IPS-NIHi7 (cell line): ENCODE measurements around the gene MAGED1.

Experiments
- DNase-seq: peaks from one replicate; pipeline ENCODE4 v3.0.0; 2012; ENCODE audit warnings: mixed read lengths; ENCODE audit errors: extremely low spot score

MAGED1 gene, protein sequence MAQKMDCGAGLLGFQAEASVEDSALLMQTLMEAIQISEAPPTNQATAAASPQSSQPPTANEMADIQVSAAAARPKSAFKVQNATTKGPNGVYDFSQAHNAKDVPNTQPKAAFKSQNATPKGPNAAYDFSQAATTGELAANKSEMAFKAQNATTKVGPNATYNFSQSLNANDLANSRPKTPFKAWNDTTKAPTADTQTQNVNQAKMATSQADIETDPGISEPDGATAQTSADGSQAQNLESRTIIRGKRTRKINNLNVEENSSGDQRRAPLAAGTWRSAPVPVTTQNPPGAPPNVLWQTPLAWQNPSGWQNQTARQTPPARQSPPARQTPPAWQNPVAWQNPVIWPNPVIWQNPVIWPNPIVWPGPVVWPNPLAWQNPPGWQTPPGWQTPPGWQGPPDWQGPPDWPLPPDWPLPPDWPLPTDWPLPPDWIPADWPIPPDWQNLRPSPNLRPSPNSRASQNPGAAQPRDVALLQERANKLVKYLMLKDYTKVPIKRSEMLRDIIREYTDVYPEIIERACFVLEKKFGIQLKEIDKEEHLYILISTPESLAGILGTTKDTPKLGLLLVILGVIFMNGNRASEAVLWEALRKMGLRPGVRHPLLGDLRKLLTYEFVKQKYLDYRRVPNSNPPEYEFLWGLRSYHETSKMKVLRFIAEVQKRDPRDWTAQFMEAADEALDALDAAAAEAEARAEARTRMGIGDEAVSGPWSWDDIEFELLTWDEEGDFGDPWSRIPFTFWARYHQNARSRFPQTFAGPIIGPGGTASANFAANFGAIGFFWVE

GRCh38 chrX:51892921-51893745 is at the start of gene MAGED1:
MAGED1 (plus strand) TSS chrX:51893623; CDS start chrX:51894305, 682 bp downstream.
- DNase-seq = peak; percentile 90

DNA sequence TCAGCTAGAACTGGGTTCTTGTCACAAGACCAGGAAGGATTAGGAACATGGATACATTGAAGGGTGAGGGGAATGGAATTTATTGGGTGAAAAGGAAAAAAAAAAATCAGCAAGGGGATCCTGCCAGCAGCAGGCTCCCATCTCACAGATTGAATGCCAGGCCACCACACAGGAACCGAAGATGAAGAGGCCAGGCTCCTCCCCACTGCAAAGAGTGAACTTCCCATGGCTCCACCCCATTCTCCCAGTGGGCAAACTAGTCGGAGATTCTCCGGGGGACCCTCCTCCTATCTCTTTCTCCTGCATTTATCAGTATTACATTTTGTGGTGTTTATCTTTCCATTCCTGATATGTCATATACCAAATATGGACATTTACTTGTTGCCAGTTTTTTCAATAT is 46.0 kb upstream of the MAGED1 start:
- no peak for DNase-seq

GRCh38 chrX:51851507-51852085 is 41.8 kb upstream of the MAGED1 start:
- no peak for DNase-seq

DNA sequence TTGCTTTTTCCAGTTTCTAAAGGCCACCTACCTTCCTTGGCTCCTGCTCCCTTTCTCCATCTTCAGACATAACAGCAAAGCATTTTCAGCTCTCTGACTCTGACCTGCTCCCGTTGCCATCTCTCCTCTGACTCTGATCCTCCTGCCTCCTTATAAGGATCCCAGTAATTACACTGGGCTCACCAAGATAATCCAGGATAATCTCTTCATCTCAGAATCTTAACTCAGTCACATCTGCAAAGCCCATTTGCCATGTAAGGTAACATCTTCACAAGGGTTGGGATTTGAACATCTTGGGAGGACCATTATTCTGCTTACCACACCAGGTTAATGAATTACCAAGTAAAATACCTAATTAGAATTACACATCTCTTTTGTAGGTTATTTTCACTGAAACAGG is 41.3 kb upstream of the MAGED1 start:
- no peak for DNase-seq

GRCh38 chrX:51852621-51853020 is 40.8 kb upstream of the MAGED1 start:
- DNase-seq = no peak

GRCh38 chrX:51853251-51853650 is 40.2 kb upstream of the MAGED1 start:
- DNase-seq = peak; percentile 18

DNA sequence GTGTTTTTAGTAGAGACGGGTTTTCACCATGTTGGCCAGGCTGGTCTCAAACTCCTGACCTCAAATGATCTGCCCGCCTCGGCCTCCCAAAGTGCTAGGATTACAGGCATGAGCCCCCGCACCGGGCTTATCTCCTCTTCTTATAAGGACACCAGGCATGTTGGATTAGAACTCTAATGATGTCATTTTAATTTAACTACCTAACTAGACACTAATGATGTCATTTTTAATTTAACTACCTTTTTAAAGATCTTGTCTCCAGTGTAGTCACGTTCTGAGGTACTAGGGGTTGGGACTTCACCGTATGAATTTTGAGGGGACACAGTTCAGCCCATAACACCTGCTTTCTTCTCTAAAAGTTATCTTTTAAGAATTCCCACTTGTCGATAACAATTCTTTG is 37.7 kb upstream of the MAGED1 start:
- DNase-seq = no peak

- no peak for DNase-seq
Measured at GRCh38 chrX:51857159-51857733, 36.2 kb upstream of the MAGED1 start.

- peak; percentile 75 for DNase-seq
Measured at GRCh38 chrX:51860679-51861078, 32.7 kb upstream of the MAGED1 start.

DNA sequence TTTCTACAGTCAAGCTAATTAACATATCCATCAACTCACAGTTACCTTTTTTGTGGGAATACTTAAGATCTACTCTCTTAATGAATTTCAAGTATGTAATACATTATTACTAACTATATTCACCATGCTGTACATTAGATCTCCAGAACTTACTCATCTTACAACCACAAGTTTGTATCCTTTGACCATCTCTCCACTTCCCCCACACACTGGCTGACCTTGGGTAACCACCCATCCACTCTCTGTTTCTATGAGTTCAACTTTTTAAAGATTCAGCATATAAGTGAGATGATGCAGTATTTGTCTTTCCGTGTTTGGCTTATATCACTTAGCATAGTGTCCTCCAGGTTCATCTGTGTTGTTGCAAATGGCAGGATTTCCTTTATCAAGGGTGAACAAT is 30.5 kb upstream of the MAGED1 start:
- no peak for DNase-seq

DNA sequence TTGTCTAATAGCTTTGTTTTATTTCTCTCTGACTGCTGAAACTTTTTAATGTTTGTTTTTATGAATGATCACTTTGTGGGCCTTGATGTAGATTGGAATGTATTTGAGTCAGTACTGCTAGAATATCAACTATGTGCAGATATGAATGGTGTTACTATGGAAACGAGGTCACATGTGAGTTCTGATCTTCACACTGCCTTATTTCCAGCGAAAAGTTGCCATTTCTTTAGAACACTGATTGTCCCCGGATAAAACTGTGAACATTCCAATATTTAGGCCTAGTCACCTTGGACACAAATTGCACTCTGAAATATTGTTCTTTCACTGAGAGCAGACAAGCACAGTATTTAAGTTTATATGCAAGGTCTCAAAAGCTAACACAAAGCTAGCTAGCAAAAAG is 27.2 kb upstream of the MAGED1 start:
- DNase-seq = no peak

DNA sequence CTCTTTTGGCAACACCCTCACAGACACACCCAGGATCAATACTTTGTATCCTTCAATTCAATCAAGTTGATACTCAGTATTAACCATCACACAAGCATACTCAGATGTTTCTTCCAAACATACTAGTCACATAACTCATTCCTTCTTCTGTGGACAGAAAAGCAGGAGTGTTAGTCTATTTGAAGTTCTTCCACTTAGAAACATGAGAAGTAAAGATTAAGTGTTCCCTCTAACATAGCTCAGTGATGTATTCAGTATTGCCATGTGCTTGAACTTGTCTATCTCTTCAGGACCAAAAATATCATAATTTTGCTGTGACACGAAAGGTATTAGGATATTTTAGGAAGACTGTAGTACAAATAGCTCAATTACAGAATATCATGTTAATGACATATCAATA is 25.8 kb upstream of the MAGED1 start:
- DNase-seq = no peak

DNA sequence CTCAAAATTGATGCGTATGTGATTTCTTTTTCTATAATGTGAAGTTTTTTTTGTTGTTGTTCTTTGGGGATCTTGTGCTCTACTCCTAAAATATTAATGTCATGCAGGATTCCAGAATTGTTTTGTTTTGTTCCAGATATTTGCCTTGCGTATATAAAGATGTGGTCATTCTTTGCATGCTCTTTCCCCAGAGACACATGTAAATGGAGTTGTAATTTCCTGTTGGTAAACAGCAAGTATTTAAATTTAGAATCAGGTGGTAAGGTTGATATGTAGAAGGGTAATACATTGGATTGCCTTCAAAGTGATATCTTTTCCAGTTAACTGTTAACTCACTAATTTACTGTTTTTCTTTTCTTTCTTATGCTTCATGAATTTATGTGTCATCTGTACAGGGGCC is 23.1 kb upstream of the MAGED1 start:
- no peak for DNase-seq

DNA sequence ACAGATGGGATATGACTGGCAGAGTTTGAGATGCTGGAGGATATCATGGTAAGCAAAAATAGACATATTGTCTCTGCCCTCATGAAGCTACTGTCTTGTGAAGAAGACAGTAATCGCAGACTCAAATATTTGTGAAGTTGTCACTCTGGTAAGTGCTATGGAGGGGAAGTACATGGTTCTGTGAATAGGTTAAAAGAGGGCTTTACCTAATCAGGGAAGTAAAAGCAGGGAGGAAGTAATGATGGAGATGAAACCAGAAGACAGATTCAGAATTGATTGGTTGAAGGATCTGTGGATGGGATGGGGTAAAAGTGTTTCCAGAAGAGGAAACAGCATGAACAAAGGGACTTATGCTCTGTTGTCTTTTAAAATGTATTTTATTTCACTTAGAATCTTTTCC is 19.3 kb upstream of the MAGED1 start:
- DNase-seq = no peak

GRCh38 chrX:51876441-51876840 is 17.0 kb upstream of the MAGED1 start:
- no peak for DNase-seq

DNA sequence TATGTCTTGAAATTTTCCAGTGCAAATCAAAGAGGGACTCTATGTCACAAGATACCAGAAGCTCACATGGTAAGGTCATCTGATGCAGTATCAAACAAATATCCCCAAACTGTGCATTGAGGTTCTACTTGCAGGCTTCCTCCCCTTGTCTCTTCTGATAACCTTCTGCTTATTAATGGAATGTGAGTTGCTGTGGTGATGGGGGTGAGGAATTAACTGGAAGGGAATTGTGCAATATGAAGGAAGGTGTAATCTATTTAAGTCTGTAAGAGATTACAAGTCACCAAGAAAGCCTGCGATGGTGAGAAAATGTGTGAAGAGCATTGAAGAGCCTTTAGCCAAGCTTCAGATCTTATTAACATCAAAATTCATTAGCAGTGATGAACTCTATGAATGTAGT is 15.4 kb upstream of the MAGED1 start:
- DNase-seq = no peak

DNA sequence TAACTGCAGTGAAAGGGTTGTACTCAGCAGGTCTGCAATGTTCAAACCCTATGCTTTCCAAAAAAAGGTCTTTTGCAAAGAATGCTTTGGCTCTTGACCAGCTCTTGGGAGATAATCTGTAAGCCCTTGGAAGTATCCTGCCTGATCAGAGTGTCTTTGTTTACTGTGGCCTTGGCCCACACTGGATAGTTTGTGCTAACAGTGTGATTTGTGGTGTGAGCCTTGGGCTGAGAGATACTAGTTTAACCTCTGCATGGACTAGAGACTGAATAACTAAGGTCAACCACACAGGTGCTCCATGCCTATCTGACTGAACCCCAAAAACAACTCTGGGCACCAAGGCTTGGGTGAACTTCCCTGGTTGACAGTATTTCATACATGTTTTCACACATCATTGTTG is 3.6 kb upstream of the MAGED1 start:
- no peak for DNase-seq

DNA sequence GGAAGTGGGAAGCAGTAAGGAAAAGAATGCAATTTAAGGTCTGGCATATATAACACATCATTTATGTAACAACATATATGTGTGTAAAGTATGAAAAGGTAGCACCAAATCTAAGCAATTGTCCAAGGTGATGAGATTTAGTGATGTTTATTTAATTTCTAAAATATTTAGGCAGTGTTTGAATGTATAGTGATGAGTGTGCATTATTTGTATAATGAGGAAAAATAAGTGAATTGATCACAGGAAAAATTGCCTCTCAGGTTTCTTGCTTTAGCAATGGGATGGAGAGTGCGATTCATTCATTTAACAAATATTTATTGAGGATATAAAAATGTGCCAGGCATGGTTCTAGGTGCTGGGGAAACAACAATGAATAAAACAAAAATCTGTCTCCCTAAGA is 2.2 kb upstream of the MAGED1 start:
- DNase-seq = no peak

DNA sequence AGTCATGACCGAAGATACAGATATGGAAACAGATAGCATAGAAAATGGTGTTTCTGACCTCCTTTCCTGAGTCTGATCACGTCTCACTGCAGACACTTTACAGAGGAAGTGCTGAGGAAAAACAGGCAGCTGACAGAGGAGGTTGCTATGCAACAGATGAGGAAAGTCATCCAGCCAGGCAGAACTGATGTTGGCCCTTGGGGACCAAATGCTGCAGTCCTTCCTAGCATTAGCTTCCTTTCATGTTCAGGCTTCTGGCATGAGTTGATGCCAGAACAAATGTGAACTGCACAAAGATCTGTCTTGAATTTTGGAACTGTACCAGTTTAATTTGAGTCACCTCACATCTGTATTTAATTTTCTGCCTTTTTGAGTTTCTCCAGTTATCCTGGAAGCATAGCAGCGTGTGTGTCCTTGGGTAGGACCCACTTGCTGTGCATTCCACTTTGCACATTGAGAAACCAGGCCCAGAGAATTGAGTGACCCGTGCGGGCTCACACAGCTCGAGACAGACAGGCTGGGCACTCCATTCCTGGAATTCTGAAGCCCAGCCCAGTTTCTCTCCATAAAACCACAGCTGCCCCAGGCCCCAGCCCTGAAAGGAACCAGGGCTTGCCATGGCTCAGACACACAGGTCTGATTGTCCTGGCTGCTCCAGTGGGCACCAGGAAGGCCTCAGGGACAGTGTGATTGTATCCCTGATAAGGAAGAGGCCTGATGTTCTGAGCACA is 1.4 kb upstream of the MAGED1 start:
- DNase-seq = no peak

- DNase-seq = peak; percentile 15
Measured at GRCh38 chrX:51893931-51894696, 691 bp downstream of the MAGED1 start.
